GM20000 (cell line): ENCODE results near the gene NCS1.

ENCODE experiments used
- DNase-seq: peaks from one replicate; pipeline ENCODE4 v3.0.0; 2012; ENCODE audit warnings: low spot score
- CTCF ChIP-seq: IDR thresholded peaks from 2 replicates; pipeline ENCODE4 v1.5.1; 2012; ENCODE audit warnings: mild to moderate bottlenecking, control low read depth; ENCODE audit errors: extremely low read depth, missing control alignments

NCS1 gene

DNA sequence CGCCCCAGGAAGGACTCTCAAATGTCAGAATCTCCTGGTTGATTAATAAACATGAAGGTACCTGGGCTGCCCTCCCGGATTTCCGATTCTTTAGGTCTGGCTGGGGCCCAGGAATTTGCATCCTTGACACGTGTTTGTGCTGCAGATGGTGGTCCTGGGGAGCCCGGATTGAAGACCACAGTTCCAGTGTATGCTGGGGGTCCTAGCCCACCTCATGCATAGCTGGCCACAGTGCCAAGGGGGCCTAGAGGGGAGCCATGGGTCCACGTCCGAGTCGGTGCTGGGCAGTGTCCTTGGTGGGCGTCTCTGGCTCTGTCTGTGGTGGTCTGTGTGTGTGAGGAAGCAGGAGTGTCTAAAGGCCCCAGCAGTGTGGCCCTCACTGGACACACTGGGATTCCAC is 3.2 kb downstream of the NCS1 start:
- DNase-seq: no peak
- no peak for TF ChIP-seq CTCF

DNA sequence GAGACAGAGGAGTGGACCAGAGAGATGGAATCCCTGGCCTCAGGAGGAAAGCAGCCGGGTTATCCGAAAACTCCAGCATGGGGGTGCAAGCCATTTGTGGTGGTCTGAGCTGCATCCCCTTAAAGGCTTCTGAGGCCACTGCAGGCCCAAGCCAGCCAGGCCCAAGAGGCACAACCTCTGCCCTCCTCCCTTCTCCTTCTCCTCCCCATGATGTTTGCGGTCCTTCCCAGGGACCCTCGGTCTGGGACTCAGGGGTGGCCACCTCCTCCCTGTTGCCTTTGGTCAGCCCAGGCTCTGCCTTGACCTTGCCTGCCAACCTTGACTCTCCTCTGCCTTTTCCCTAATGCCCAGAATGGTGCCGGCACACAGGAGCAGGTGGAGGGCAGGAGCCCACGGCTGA is 4.6 kb downstream of the NCS1 start:
- no peak for TF ChIP-seq CTCF
- DNase-seq: no peak

GRCh38 chr9:130177898-130178805 is 5.9 kb downstream of the NCS1 start:
- no peak for DNase-seq
- no peak for TF ChIP-seq CTCF

DNA sequence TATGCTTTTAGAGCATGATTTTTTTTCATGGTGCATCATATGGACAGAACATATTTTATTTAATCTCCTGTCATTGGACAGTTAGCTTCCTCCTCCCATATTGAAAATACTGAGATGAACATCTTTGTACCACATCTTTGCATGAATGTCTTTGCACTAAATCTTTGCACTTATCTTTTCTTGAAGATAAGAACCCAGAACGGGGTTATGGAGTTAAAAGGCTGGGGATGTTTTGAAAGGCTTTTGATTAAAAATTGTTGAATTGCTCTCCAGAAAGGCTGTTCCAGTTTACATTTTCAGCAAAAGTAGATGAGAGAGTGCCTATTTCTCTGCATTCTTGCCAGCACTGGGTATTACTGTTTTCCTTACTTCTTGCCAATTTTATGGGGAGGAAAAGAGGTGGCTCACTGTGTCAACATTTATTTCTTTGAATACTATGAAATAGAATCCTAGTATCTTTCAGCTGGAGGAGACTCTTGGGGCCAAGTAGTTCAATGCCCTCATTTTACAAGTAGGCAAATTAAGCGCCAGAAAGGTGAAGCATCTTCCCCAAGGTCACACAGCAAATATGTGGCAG is 7.2 kb downstream of the NCS1 start:
- no peak for DNase-seq

DNA sequence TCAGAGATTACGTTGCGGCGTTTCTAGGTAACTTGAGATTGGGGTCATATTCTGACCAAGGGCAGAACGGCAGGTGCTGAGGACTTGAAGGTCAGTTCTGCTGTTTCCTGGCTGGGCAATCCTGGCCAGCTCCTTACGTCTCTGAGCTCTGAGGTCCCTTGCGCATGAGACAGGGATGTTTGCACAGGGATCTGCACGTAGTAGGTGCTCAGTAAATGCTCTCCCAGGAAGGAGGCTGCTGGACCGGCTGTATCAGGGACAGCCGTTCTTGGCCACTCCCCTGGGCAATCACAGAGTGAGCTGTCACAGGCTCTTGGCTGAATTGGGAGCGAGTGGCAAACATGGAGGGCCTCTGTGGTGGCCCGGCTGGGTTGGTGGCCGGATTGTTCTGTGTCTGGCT is 8.3 kb downstream of the NCS1 start:
- no peak for TF ChIP-seq CTCF
- no peak for DNase-seq

More for the DNA sequence above, 7.2 kb downstream of the NCS1 start:
- no peak for TF ChIP-seq CTCF

DNA sequence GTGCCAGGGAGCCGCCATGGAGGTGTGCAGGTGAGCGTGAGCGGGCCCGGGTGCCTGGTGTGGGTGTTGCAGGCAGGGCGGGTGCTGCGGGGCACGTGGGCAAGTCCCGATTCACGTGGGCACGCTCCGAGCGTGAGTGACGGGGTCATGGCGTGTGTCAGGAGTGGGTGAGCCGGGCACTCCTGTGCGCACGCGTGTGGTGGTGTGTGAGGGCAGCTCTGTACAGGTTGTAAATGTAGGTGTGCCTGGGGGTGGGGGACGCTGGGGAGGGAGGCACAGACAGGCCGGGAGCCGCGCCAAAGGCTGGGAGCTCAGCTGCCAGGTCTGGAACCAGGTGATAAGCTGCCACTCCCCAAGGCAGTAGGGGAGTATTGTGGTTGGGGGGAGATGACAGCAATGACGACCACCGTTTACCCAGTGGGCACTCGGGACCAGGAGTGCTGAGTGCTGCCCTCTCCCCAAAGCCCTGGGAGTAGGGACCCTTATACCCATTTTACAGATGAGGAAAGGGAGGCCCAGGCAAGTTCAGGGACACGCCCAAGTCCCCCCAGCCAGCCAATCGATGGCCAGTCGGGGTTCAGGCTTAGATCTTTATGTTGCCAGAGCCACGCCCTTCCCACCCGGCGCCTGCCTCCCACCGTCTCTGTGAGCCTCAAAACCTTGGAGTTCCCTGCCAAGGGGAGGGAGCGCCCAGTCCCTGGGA is 9.6 kb downstream of the NCS1 start:
- TF ChIP-seq CTCF: no peak
- no peak for DNase-seq

DNA sequence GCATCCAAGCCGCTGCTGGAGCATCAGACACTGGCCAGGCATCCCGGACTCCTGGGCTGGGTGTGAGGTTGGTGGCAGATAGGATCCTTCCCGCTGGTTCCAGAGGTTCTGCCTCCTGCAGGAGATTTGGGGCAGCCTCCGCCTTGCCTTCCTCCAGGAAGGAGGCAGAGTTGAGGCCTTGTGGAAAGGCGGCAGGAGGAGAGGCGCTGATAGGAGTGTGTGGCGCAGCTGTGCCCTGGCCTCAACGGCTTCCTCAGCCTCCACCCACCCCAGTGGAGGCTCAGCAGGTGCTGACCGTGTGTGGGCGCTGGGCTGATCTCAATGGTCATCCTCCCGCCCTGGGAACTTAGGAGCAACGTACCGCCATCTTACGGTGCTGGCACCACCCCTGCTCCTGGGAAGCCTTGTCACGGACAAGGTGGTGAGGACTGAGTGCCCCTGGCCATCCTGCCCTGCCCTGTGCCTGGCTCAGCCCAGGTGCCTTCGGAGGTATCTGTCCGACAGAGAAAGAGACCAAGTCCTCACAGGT is 10.2 kb downstream of the NCS1 start:
- TF ChIP-seq CTCF: no peak
- no peak for DNase-seq
